Activated CD8-positive, alpha-beta memory T cell treated with anti-CD3 and anti-CD28 coated beads, Interleukin-2, amount 50 U/mL, for 24 hours (primary cell): ENCODE results near the gene B4GALT5.
"Not testable (repeated sequence)": the region's sequence is repeated elsewhere in the genome, so short reads cannot be mapped to it uniquely, and the experiment has no call there.

Source experiments
- DNase-seq: peaks from one replicate; pipeline ENCODE4 v3.0.0-alpha.2; 2020; ENCODE audit errors: extremely low read depth

The B4GALT5 gene

GRCh38 chr20:49737260-49737659 is 23.6 kb upstream of the B4GALT5 start:
- no peak for DNase-seq

DNA sequence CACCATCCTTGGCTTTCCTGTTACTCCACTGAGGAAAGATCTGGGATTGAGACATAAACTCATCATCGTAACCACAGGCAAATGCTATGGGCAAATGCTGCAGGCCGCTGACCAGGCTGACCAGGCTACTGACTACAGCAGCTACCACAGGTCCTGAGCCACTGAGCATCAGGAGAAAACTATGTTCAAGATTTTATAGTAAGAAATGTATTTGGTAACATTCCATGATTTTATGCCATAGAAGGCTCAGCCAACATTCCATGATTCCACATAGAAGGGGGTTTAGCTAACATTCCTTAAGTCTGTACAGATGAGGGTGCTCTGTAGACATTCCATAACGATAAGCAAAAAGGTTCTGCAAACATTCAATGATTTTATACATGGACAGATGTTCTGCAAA is 16.1 kb upstream of the B4GALT5 start:
- DNase-seq: no peak

DNA sequence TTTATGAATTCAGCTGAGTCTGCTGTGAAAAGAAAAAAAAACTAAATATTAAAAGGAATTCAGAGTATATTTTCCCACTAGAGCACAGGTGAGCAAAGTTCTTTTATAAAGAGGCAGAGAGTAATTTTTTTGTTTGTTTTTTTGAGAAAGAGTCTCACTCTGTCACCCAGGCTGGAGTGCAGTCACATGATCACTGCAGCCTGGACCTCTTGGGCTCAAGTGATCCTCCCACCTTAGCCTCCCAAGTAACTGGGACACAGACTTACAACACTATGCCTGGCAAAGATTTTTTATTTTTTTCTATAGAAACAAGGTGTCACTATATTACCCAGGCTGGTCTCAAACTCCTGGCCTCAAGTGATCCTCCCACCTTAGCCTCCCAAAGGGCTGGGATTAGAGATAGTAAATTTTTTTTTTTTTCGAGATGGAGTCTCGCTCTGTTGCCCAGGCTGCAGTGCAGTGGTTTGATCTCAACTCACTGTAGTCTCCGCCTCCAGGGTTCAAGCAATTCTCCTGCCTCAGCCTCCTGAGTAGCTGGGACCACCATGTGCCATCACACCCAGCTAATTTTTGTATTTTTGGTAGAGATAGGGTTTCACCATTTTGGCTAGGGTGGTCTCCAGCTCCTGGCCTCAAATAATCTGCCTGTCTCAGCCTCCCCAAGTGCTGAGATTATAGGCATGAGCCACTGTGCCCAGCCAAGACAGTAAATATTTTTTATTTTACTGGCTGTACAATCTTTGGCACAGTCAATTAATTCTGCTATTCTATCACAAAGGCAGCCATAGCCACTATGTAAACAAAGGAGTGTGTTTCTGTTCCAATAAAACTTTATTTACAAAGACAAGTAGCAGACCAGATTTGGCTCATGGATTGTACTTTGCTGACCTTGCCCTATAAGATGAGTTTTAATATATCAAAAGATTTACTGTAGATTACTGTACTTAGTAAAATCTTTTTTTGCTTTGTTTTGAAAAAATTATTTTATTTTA is 14.5 kb upstream of the B4GALT5 start:
- no peak for DNase-seq

- no peak for DNase-seq
Observed at GRCh38 chr20:49727478-49727877, 13.8 kb upstream of the B4GALT5 start.

- no peak for DNase-seq
Observed at GRCh38 chr20:49725694-49726093, 12.0 kb upstream of the B4GALT5 start.

- DNase-seq: not testable (repeated sequence)
Observed at GRCh38 chr20:49725224-49725606, 11.5 kb upstream of the B4GALT5 start.

DNA sequence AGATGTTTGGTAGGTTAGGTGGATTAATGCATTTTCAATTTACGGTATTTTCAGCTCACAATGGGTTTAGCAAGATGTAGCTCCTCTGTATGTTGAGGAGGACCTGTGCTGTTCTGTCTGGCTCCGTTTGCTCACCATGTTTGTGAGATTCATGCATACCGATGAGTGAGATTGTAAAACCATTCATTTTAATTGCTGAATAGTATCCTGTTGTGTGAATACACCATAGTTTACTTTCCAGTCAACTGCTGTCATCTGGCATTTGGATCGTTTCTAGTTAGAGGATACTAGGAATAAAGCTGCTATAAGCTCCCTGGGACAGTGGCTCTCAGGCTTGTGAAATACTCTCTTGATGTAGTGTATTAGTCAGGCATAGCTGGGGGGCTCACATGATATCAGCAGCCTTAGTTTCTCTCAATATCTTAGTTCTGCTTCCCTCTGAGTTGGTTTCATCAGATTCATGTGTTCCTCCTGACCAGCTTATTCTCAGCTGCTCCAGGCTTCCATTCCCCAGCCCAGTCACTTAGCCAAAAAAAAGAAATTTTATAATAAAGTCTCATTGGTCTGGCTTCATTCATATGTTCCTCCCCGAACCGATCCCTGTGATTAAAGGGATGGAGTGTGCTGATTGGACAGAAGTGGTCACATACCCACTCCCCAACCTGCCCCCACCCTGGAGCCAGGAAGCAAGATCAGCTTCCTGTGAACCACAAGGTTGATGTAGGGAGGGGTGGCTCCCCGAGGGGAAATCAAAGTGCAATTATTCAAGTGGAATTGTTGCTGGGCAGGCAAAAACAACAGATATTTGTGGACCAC is 10.9 kb upstream of the B4GALT5 start:
- no peak for DNase-seq

- DNase-seq: not testable (repeated sequence)
Observed at GRCh38 chr20:49723758-49724157, 10.1 kb upstream of the B4GALT5 start.

DNA sequence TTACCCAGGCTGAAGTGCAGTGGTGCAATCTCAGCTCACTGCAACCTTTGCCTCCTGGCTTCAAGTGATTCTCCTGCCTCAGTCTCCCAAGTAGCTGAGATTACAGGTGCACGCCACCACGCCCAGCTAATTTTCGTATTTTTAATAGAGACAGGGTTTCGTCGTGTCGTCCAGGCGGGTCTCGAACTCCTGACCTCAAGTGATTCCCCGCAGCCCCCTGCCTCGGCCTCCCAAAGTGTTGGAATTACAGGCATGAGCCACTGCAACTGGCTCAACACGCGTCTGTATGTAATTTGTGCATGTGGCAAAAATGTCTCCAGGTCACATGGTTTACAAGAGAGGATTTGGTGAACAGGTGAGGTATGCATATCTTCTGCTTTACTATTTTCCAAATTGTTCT is 7.6 kb upstream of the B4GALT5 start:
- not testable (repeated sequence) for DNase-seq

GRCh38 chr20:49715466-49715865 is 1.8 kb upstream of the B4GALT5 start:
- DNase-seq: no peak

- DNase-seq: no peak
Observed at GRCh38 chr20:49712996-49713752, 504 bp downstream of the B4GALT5 start.

DNA sequence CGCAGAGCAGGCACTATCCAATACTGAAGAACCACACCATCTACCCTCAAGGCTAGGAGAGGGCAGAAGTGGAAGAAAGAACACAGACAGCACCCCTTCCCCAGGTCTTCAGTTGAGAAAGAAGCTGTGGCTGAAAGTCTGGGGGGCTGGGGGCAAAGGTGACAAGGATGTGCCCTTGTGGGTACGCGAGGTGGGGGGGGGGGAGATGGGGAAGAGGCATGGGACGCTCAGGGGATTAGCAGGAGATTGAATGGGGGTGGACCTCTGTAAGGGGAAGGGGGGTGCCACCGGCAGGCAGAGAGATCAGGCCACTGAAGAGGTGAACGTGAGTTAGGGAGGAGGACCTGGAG is 1.1 kb downstream of the B4GALT5 start:
- DNase-seq: no peak

DNA sequence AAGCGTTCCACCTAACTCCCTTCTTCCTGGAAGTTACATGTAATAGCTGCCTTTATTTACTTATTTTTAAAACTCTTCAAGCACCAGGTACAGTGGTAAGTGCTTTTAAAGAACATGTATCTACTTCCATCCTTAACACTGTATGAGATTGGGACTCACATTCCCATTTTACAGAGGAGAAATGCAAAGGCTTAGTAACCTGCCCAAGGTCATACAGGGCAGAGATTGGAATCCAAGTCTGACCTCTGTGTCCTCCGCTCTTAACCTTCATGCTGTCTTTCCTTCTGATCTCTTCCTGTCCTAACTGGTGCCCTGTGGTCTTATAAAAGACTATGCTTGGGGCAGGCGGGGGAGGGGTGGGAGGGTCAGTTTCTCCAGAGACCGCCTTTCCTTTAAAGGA is 1.6 kb downstream of the B4GALT5 start:
- DNase-seq: no peak

GRCh38 chr20:49711667-49711987 is 2.1 kb downstream of the B4GALT5 start:
- no peak for DNase-seq

DNA sequence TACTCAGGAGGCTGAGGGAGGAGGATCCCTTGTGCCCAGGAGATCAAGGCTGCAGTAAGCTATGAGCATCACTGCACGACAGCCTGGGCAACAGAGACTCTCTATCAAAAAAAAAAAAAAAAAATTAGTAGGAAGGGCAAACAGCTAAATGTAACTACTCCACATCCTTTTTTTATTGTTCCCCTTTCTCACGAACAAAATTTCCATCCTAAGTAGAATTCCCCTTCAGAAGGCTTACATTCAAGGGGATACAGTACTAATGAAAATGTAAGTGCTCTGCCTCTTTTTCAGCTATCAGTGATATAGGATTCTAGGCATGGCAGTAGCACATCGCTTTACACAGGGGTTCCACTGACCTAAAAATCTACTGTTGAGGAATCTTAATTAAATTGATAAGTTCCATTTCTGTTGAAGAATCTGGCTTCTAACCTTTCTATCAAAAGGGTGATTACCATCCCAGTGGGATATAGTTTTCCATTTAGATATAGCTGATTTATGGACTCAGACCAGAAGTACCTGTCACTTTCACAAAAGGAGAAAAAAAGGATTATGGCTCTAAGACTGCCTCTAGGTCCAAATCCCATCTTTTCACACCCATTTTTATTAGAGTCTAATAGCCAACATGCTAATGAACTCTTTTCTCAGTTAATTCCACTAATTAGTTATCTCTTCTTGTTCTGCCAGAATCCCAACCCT is 2.6 kb downstream of the B4GALT5 start:
- no peak for DNase-seq

DNA sequence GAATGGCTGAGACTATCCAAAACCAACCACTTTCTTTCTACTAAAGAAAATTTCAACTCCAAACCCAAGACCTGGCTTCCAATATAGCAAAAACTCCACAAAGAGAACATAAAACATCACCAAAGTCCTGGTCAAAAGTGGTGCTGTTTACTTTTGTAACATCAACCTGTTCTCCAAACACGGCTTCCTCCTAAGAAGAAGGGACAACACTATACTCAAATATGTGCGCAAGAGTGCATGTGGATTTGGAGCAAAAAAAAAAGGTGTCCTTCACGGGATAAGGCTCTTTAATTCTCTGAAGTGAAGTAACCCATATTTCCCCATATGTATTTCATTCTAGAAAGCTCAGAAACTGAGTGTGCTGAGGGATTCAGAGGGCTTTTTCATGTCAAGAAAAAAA is 6.6 kb downstream of the B4GALT5 start:
- DNase-seq: no peak

DNA sequence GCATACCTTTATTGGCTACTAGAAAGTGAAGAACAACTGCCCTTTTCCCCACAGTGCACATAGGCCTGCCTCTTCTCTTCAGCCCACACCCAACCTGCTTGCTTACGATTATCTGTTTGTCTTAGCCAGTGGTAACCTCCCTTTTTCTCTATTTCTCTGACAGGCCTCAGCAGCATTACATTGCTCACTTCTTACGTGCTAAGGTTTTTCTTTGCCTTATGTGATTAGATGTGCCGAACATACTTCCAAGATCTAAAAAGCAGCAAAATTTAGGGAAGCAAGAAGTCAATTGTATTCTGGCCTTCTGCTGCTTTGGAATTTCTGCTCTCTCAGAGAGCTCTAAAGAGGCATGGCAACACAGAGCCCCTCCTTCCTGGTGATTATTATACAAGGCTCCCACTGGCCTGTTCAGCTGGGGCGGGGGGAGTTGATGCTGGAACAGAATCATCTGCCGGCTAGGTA is 7.0 kb downstream of the B4GALT5 start:
- no peak for DNase-seq

DNA sequence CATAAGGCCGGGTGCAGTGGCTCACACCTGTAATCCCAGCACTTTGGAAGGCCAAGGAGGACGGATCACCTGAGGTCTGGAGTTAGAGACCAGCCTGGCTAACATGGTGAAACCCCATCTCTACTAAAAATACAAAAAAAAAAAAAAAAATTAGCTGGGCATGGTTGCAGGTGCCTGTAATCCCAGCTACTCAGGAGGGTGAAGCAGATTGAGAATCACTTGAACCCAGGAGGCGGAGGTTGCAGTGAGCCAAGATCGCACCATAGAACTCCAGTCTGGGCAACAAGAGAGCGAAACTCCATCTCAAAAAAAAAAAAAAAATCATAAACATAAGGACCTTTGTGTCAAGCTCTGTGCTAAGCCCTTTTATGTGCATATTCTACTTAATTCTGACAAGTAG is 7.8 kb downstream of the B4GALT5 start:
- not testable (repeated sequence) for DNase-seq

GRCh38 chr20:49705358-49705757 is 8.3 kb downstream of the B4GALT5 start:
- no peak for DNase-seq

DNA sequence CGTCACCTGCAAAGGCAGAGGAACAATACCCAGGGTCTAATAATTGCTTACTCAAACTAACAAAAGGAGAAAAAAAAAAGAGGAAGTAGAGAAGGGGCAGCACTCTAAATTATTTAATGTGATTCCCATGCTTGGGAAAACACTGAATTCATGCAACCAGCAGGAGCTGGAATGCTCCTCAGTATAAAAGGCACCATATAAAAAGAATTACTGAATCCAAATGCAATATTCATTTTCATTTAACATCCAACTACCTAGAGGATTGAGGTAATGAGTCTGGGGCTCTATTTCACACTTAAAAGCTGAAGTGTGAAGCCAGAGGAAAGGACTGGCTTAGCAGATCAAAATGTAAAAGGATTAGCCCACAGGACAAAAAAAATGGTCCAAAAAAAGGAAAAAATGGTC is 8.7 kb downstream of the B4GALT5 start:
- no peak for DNase-seq

DNA sequence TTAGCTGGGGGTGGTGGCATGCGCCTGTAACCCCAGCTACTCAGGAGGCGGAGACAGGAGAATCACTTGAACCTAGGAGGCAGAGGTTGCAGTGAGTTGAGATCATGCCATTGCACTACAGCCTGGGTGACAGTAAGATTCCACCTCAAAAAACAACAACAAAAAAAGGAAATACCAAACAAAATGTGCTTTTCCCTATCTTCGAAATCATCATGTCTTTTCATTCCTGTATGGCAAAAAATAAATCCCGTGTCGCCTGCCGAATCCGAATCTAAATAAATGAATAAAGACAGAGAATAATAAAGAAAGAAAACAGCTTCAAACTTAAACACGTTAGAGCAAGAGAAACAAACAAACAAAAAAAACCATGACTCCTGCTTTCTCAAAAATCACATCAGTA is 11.8 kb downstream of the B4GALT5 start:
- no peak for DNase-seq
